HUES6 (cell line): ENCODE data around the gene CUL7.

ENCODE experiments used
- H3K27ac ChIP-seq: 2 replicates; pipeline ENCODE4 v1.7.0; 2013; ENCODE audit warnings: low read depth, mild to moderate bottlenecking, low read length, inconsistent platforms
- H3K27me3 ChIP-seq: 2 replicates; pipeline ENCODE4 v1.6.1; 2013; ENCODE audit warnings: low read length; ENCODE audit not compliant: control insufficient read depth, insufficient read depth
- H3K36me3 ChIP-seq: 2 replicates; pipeline ENCODE4 v1.6.1; 2013; ENCODE audit warnings: low read length; ENCODE audit not compliant: control insufficient read depth, insufficient read depth
- H3K4me1 ChIP-seq: 2 replicates; pipeline ENCODE4 v1.6.1; 2013; ENCODE audit warnings: low read length; ENCODE audit not compliant: control insufficient read depth, insufficient read depth
- H3K4me3 ChIP-seq: 2 replicates; pipeline ENCODE4 v1.5.1; 2013; ENCODE audit warnings: low read depth, low read length
- H3K9ac ChIP-seq: one replicate; pipeline ENCODE4 v1.6.1; 2013; ENCODE audit warnings: mild to moderate bottlenecking, low read length
- H3K9me3 ChIP-seq: 2 replicates; pipeline ENCODE4 v1.6.1; 2013; ENCODE audit warnings: low read depth, low read length; ENCODE audit not compliant: control insufficient read depth, insufficient read depth

CUL7 gene

GRCh38 chr6:43059168-43060033 is 5.8 kb upstream of the CUL7 start, which contains the start of the genes KLC4 and MRPL2:
KLC4 (plus strand) TSS chr6:43059631; CDS start chr6:43061336, 1,705 bp downstream.
MRPL2 (minus strand) TSS chr6:43059434; CDS start chr6:43059381, 53 bp downstream.
- peak within 1 kb of the TSS; percentile 96 for H3K4me3 ChIP-seq
- no peaks in the 10 kb centered on the region for H3K9me3 ChIP-seq
- no peaks in the 10 kb centered on the region for H3K27me3 ChIP-seq
- H3K9ac ChIP-seq: peak within 1 kb of the TSS; percentile 93
- peaks cover 31% of the 10 kb centered on the region for H3K36me3 ChIP-seq
- peaks cover 5% of the 10 kb centered on the region; the same call in 1 of the 2 replicates for H3K4me1 ChIP-seq
- H3K27ac ChIP-seq: peak within 1 kb of the TSS; percentile 81

- Histone ChIP-seq H3K4me1 (peaks cover 5% of the 10 kb centered on the region), H3K4me3 (peak overlapping the region; percentile 96), H3K9ac (peak overlapping the region; percentile 93), H3K27ac (peak overlapping the region; percentile 81; the same call in 1 of the 2 replicates), H3K36me3 (peaks cover 29% of the 10 kb centered on the region), H3K9me3 (no peaks in the 10 kb centered on the region), H3K27me3 (no peaks in the 10 kb centered on the region)
Observed at GRCh38 chr6:43058531-43058930, 4.9 kb upstream of the CUL7 start.

GRCh38 chr6:43055966-43056365 is 2.3 kb upstream of the CUL7 start:
- H3K36me3 ChIP-seq: peaks cover 32% of the 10 kb centered on the region
- no peak overlapping the region for H3K4me3 ChIP-seq
- peaks cover 17% of the 10 kb centered on the region for H3K4me1 ChIP-seq
- H3K9ac ChIP-seq: no peak overlapping the region
- no peak overlapping the region for H3K27ac ChIP-seq
- no peaks in the 10 kb centered on the region for H3K9me3 ChIP-seq
- H3K27me3 ChIP-seq: no peaks in the 10 kb centered on the region

GRCh38 chr6:43054206-43054943 is 724 bp upstream of the CUL7 start:
- H3K27ac ChIP-seq: peak overlapping the region; percentile 88; the same call in 1 of the 2 replicates
- no peak overlapping the region for H3K9ac ChIP-seq

GRCh38 chr6:43052842-43053544 is 658 bp downstream of the CUL7 start:
- peak overlapping the region; percentile 94 for H3K4me3 ChIP-seq
- H3K4me1 ChIP-seq: peaks cover 12% of the 10 kb centered on the region
- H3K36me3 ChIP-seq: peaks cover 55% of the 10 kb centered on the region
- H3K27ac ChIP-seq: peak overlapping the region; percentile 88
- peak overlapping the region; percentile 97 for H3K9ac ChIP-seq
- H3K9me3 ChIP-seq: no peaks in the 10 kb centered on the region
- no peaks in the 10 kb centered on the region for H3K27me3 ChIP-seq

More at GRCh38 chr6:43054206-43054943, 724 bp upstream of the CUL7 start:
- peak overlapping the region; percentile 94 for H3K4me3 ChIP-seq
- no peaks in the 10 kb centered on the region for H3K27me3 ChIP-seq
- peaks cover 47% of the 10 kb centered on the region for H3K36me3 ChIP-seq
- peaks cover 17% of the 10 kb centered on the region for H3K4me1 ChIP-seq
- H3K9me3 ChIP-seq: no peaks in the 10 kb centered on the region

- H3K9ac ChIP-seq: peak overlapping the region; percentile 97
- H3K4me3 ChIP-seq: peak overlapping the region; percentile 94
- H3K4me1 ChIP-seq: peaks cover 12% of the 10 kb centered on the region
- no peak overlapping the region for H3K27ac ChIP-seq
- H3K9me3 ChIP-seq: no peaks in the 10 kb centered on the region
- H3K27me3 ChIP-seq: no peaks in the 10 kb centered on the region
- peaks cover 56% of the 10 kb centered on the region for H3K36me3 ChIP-seq
Observed at GRCh38 chr6:43052225-43052841, 1.3 kb downstream of the CUL7 start.

- Histone ChIP-seq H3K9ac (no peak overlapping the region), H3K27me3 (no peaks in the 10 kb centered on the region), H3K27ac (no peak overlapping the region), H3K36me3 (peaks cover 65% of the 10 kb centered on the region), H3K4me1 (peaks cover 12% of the 10 kb centered on the region), H3K4me3 (no peak overlapping the region), H3K9me3 (no peaks in the 10 kb centered on the region)
Observed at GRCh38 chr6:43050981-43051380, 2.7 kb downstream of the CUL7 start.

- no peak overlapping the region for H3K9ac ChIP-seq
- H3K27me3 ChIP-seq: no peaks in the 10 kb centered on the region
- no peak overlapping the region for H3K27ac ChIP-seq
- peaks cover 11% of the 10 kb centered on the region; the same call in 1 of the 2 replicates for H3K4me1 ChIP-seq
- no peak overlapping the region for H3K4me3 ChIP-seq
- no peaks in the 10 kb centered on the region for H3K9me3 ChIP-seq
- H3K36me3 ChIP-seq: peaks cover 81% of the 10 kb centered on the region
Observed at GRCh38 chr6:43047998-43048397, 5.7 kb downstream of the CUL7 start.

GRCh38 chr6:43045371-43045930 is 8.2 kb downstream of the CUL7 start:
- no peaks in the 10 kb centered on the region for H3K4me1 ChIP-seq
- H3K27ac ChIP-seq: no peak overlapping the region
- H3K36me3 ChIP-seq: peaks cover 86% of the 10 kb centered on the region

GRCh38 chr6:43043310-43043709 is 10.3 kb downstream of the CUL7 start:
- H3K27me3 ChIP-seq: no peaks in the 10 kb centered on the region
- no peaks in the 10 kb centered on the region for H3K4me1 ChIP-seq
- H3K4me3 ChIP-seq: no peak overlapping the region
- H3K9ac ChIP-seq: no peak overlapping the region
- H3K27ac ChIP-seq: no peak overlapping the region
- peaks cover 89% of the 10 kb centered on the region for H3K36me3 ChIP-seq
- H3K9me3 ChIP-seq: no peaks in the 10 kb centered on the region

More at GRCh38 chr6:43045371-43045930, 8.2 kb downstream of the CUL7 start:
- H3K9me3 ChIP-seq: no peaks in the 10 kb centered on the region
- no peaks in the 10 kb centered on the region for H3K27me3 ChIP-seq
- no peak overlapping the region for H3K4me3 ChIP-seq
- no peak overlapping the region for H3K9ac ChIP-seq
